T47D (cell line): Measurements from ENCODE around the gene ARHGAP29.

ENCODE experiments used
- DNase-seq, 2 experiments: peaks; one replicate each; pipeline versions ENCODE4 v3.0.0 to v3.0.0-alpha.2; 2011 to 2012; ENCODE audit warnings: low read depth in 1 of 2, low spot score in 1 of 2
- JUND ChIP-seq: IDR thresholded peaks from 2 replicates; pipeline ENCODE4 v1.6.1; 2012; ENCODE audit warnings: low read depth
- in situ Hi-C: cut with HindIII; loops from 2 replicates; pipeline ENCODE4 v1.10.0; 2016; ENCODE audit warnings: low sequenced_read_pairs, low pct_unique_long_range_greater_than_20kb

ARHGAP29 gene

GRCh38 chr1:94142022-94142421, 95.4 kb downstream of the ARHGAP29 start:
- in situ Hi-C loops, result no loop called here
- TF ChIP-seq JUND, result no peak
- DNase-seq, result no peak

- in situ Hi-C loops, result no loop called here
- no peak for TF ChIP-seq JUND
- no peak for DNase-seq
These were observed 105.3 kb downstream of the ARHGAP29 start for GRCh38 chr1:94132111-94132510.

GRCh38 chr1:94130851-94131595, 106.4 kb downstream of the ARHGAP29 start:
- TF ChIP-seq JUND, result no peak
- no peak for DNase-seq
- in situ Hi-C loops, result no loop called here

GRCh38 chr1:94126651-94127050, 110.7 kb downstream of the ARHGAP29 start:
- TF ChIP-seq JUND, result no peak
- DNase-seq, result no peak
- in situ Hi-C loops, result no loop called here

DNA sequence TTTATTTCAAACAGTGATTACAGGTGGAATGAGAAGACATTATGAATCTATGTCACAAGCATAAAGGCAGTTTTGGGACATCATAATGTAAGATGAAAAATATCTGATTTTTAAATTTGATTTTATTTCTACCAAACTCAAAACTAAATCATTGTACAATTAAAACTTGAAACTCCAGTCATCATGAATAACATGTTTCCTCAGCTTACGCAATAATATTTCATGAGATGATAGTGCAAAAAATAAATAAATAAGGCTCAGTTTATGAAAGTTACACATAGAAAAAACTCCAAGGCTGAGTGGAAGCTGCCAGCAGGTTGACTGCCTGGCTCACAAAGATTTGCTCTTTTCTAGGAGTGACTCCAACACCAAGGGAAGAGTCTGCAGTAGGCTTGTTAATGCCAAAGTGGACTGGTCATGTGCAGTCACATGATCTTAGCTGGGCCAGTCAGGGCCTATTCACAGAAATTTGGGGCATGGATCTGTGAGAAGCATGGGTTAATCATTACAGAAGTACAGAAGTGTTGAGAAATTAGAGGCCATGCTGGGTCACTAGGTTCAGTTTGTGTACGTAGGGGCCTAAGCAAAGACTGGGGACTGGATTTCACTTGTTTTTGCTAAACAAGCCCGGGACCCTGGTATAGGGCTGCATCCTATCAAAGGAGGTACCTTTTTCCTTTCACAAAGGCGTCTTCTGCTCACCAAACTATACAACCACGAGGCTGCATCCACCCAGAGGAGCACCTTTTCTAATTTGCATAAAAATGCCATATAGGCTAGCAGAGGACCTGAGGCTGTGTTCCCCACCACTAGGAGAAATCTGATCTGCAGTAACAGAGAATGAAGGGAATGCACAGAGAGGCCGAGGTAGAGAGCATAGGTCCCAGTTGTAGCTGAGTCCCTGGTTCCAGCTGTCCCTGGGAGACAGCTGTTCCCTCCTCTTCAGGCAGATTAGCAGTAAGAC, 111.6 kb downstream of the ARHGAP29 start:
- TF ChIP-seq JUND, result no peak
- peak in 1 of 2 experiments; percentile 45 for DNase-seq
- in situ Hi-C loops, result no loop called here

DNA sequence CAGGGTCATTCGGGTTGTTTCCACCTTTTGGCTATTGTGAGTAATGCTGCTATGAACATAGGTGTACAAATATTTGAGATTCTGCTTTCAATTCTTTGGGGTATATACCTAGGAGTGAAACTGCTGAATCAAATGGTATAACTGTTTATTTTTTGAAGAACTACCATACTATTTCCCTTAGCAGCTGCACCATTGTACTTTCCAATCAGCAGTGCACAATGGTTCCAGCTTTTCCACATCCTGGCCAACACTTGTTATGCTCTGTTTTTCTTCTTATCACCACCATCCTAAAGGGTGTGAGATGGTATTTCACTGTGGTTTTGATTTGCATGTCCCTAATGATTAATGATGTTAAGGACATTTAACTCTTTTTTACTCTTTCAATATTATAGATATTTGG, 112.8 kb downstream of the ARHGAP29 start:
- no peak for TF ChIP-seq JUND
- DNase-seq, result no peak
- in situ Hi-C loops, result no loop called here

- no peak for TF ChIP-seq JUND
- in situ Hi-C loops, result no loop called here
These were observed 115.0 kb downstream of the ARHGAP29 start for GRCh38 chr1:94122201-94122970.

More at GRCh38 chr1:94122201-94122970, 115.0 kb downstream of the ARHGAP29 start:
- no peak for DNase-seq
